ENCODE results near the gene PCDH15. TPM values are rescaled to one million over a fixed set of nuclear protein-coding genes. Genes with fewer than 3 reads are reported as not detected.

PCDH15 gene
- total RNA-seq, 1 experiment from 2014 or later = 0.61 TPM

DNA sequence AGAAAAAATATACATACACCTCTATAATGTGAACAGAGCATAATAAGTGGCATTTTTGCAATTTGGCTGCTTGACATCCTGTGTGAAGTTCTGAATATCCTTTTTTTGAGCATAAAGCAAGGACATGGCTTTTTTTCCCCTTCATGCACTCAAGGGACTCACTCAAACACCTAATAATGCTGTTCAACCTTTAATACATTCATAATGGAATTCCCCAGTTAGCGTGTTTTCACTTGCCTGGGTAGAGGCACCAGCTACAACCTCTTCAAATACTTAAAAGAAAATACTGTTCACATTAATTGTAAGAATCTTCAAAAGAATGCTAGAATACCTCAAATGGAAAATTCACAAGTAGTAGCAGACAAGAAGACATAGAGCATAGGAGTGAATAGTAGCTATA lies 316.8 kb downstream of the PCDH15 start:
- no peak overlapping the region for H3K4me3 Mint-ChIP-seq
- TF ChIP-seq, protein P1, sequence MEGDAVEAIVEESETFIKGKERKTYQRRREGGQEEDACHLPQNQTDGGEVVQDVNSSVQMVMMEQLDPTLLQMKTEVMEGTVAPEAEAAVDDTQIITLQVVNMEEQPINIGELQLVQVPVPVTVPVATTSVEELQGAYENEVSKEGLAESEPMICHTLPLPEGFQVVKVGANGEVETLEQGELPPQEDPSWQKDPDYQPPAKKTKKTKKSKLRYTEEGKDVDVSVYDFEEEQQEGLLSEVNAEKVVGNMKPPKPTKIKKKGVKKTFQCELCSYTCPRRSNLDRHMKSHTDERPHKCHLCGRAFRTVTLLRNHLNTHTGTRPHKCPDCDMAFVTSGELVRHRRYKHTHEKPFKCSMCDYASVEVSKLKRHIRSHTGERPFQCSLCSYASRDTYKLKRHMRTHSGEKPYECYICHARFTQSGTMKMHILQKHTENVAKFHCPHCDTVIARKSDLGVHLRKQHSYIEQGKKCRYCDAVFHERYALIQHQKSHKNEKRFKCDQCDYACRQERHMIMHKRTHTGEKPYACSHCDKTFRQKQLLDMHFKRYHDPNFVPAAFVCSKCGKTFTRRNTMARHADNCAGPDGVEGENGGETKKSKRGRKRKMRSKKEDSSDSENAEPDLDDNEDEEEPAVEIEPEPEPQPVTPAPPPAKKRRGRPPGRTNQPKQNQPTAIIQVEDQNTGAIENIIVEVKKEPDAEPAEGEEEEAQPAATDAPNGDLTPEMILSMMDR (conservative IDR thresholded peaks at IDR 0.05) = no peak
- Histone ChIP-seq H4K8ac (replicated peaks; ENCODE audit: insufficient read length, low read depth, low read length) (no peak overlapping the region), H3K27me3 (ENCODE audit: insufficient read depth, low read length) (no peaks in the 10 kb centered on the region), H2BK12ac (ENCODE audit: insufficient read length, low read depth, low read length) (no peak overlapping the region), H3K56ac (ENCODE audit: insufficient read length, low read depth, low read length) (no peak overlapping the region), H3T11ph (ENCODE audit: low read length) (no peak overlapping the region), H3K79me2 (ENCODE audit: insufficient read depth, low read length) (no peaks in the 10 kb centered on the region), H3K4me1 (ENCODE audit: insufficient read depth, low read length) (no peaks in the 10 kb centered on the region), H3K14ac (ENCODE audit: insufficient read depth, low read length) (no peak overlapping the region), H4K91ac (ENCODE audit: insufficient read length, low read depth, low read length) (no peak overlapping the region), H3K18ac (ENCODE audit: insufficient read length, low read depth, low read length) (no peak overlapping the region), H3K4me2 (ENCODE audit: insufficient read depth, insufficient read length, low read length) (no peak overlapping the region), H2BK120ac (ENCODE audit: low read depth, low read length, poor library complexity, severe bottlenecking) (no peak overlapping the region), H3K9ac (ENCODE audit: extremely low read depth, insufficient read length, low read length) (no peak overlapping the region), H4K5ac (ENCODE audit: insufficient read length, low read depth, low read length) (no peak overlapping the region), H2AK5ac (ENCODE audit: insufficient read length, low read length) (no peak overlapping the region), H3K27ac (ENCODE audit: insufficient read length, low read depth, low read length) (no peak overlapping the region), H3K23me2 (ENCODE audit: insufficient read length, low read depth, low read length, poor library complexity, severe bottlenecking) (no peaks in the 10 kb centered on the region), H3K23ac (ENCODE audit: insufficient read length, low read depth, low read length) (no peak overlapping the region), H2BK20ac (ENCODE audit: low read depth, low read length, poor library complexity, severe bottlenecking) (no peak overlapping the region), H3K4ac (ENCODE audit: low read depth, low read length) (no peak overlapping the region), H3K9me3 (ENCODE audit: control insufficient read depth, low read depth, low read length) (no peaks in the 10 kb centered on the region), H2AFZ (ENCODE audit: low read length) (no peak overlapping the region), H4K20me1 (ENCODE audit: control insufficient read depth, insufficient read depth, insufficient read length) (no peaks in the 10 kb centered on the region), H2BK5ac (ENCODE audit: insufficient read length, low read length) (no peak overlapping the region), H3K79me1 (ENCODE audit: insufficient read depth, low read depth, low read length, poor library complexity, severe bottlenecking) (no peaks in the 10 kb centered on the region), H2BK15ac (ENCODE audit: low read depth, low read length) (no peak overlapping the region)
- no peaks in the 10 kb centered on the region for H3K36me3 Mint-ChIP-seq (ENCODE audit: insufficient read depth in 1 of 3, low read depth in 3 of 3)
- no peaks in the 10 kb centered on the region for H3K4me1 Mint-ChIP-seq
- no peaks in the 10 kb centered on the region for H3K27me3 Mint-ChIP-seq (ENCODE audit: low read depth)
- no peak overlapping the region for H3K27ac Mint-ChIP-seq
- no CpG with 5 or more reads among the region's 1 CpG for WGBS (ENCODE audit: extremely low coverage, insufficient read length, low lambda C conversion rate)
- DNase-seq = no peak
- H3K9me3 Mint-ChIP-seq = no peaks in the 10 kb centered on the region; a peak in 1 of 5 replicates

Data from H9 (cell line).